GM08714 (cell line): Measurements from ENCODE around the gene RIOK1.
A peak's percentile ranks its signal among the peaks of the same experiment; 100 is the strongest.
"Not testable (repeated sequence)": the region's sequence is repeated elsewhere in the genome, so short reads cannot be mapped to it uniquely, and the experiment has no call there.

Experiments
- H3K4me3 ChIP-seq: fragments of 200-500 bp; sonication (Bioruptor generic); 2 replicates; pipeline ENCODE4 v1.5.1; 2014; ENCODE audit warnings: mild to moderate bottlenecking, low read length, inconsistent platforms
- ZNF274 ChIP-seq: IDR thresholded peaks from 2 replicates; pipeline ENCODE4 v1.6.1; 2012; ENCODE audit warnings: mild to moderate bottlenecking, low read depth, low read length

RIOK1 gene

GRCh38 chr6:7389451-7390225 lies at the start of gene RIOK1, which contains the start of gene CAGE1:
Gene RIOK1 (plus strand): TSS chr6:7389808. CDS start chr6:7390003, 195 bp downstream.
Gene CAGE1 (minus strand): TSS chr6:7389742. CDS start chr6:7387173, 2,569 bp downstream.
- TF ChIP-seq ZNF274 = no peak

GRCh38 chr6:7341271-7341670 lies 48.3 kb upstream of the RIOK1 start:
- H3K4me3 ChIP-seq = no peak overlapping the region
- TF ChIP-seq ZNF274 = no peak

More at GRCh38 chr6:7389451-7390225, at the start of gene RIOK1, which contains the start of gene CAGE1:
- peak within 1 kb of the TSS; percentile 89 for H3K4me3 ChIP-seq

GRCh38 chr6:7341989-7342742 lies 47.4 kb upstream of the RIOK1 start:
- TF ChIP-seq ZNF274 = no peak
- no peak overlapping the region for H3K4me3 ChIP-seq

GRCh38 chr6:7343546-7344475 lies 45.8 kb upstream of the RIOK1 start:
- H3K4me3 ChIP-seq = no peak overlapping the region
- TF ChIP-seq ZNF274 = no peak

GRCh38 chr6:7344773-7345450 lies 44.7 kb upstream of the RIOK1 start:
- not testable (repeated sequence) for H3K4me3 ChIP-seq

GRCh38 chr6:7347551-7347997 lies 42.0 kb upstream of the RIOK1 start:
- not testable (repeated sequence) for H3K4me3 ChIP-seq

- not testable (repeated sequence) for H3K4me3 ChIP-seq
These were observed 39.0 kb upstream of the RIOK1 start for GRCh38 chr6:7350591-7350990.

GRCh38 chr6:7351916-7352315 lies 37.7 kb upstream of the RIOK1 start:
- H3K4me3 ChIP-seq = not testable (repeated sequence)

GRCh38 chr6:7367408-7367807 lies 22.2 kb upstream of the RIOK1 start:
- no peak for TF ChIP-seq ZNF274
- no peak overlapping the region for H3K4me3 ChIP-seq

GRCh38 chr6:7373739-7374138 lies 15.9 kb upstream of the RIOK1 start:
- TF ChIP-seq ZNF274 = no peak
- no peak overlapping the region for H3K4me3 ChIP-seq

GRCh38 chr6:7377961-7378360 lies 11.6 kb upstream of the RIOK1 start:
- no peak overlapping the region for H3K4me3 ChIP-seq
- TF ChIP-seq ZNF274 = no peak

GRCh38 chr6:7378740-7379139 lies 10.9 kb upstream of the RIOK1 start:
- no peak overlapping the region for H3K4me3 ChIP-seq
- TF ChIP-seq ZNF274 = no peak

- TF ChIP-seq ZNF274 = no peak
- no peak overlapping the region for H3K4me3 ChIP-seq
These were observed 8.5 kb upstream of the RIOK1 start for GRCh38 chr6:7381092-7381491.

GRCh38 chr6:7389162-7389450 lies 502 bp upstream of the RIOK1 start:
- peak overlapping the region; percentile 89 for H3K4me3 ChIP-seq
- TF ChIP-seq ZNF274 = no peak
